A673 (cell line): Measurements from ENCODE around the gene SLIT2. TPM values are rescaled to one million over a fixed set of nuclear protein-coding genes. Genes with fewer than 3 reads are reported as not detected.

Source experiments
- BruUV-seq: library from RNA; stranded (reverse); fragments of 400-500 nt; replicated peaks from 2 replicates; lab custom pipeline; 2021; lab: Mats Ljungman, UMichigan
- CTCF ChIA-PET: fragments of 300-600 bp; sonication (Branson Sonifier 250); formaldehyde crosslinking; loops from one replicate; lab custom pipeline; 2022; ENCODE audit warnings: antibody characterized with exemption; lab: Charles Lee
- POLR2A ChIA-PET: fragments of 300-600 bp; sonication (Branson Sonifier 250); formaldehyde crosslinking; loops from one replicate; lab custom pipeline; 2022; ENCODE audit warnings: antibody characterized with exemption; ENCODE audit not compliant: low non-redundant PET; lab: Charles Lee
- DNase-seq: peaks from one replicate; pipeline ENCODE4 v3.0.0-alpha.2; 2015; ENCODE audit warnings: low spot score
- H3K27ac ChIP-seq: fragments of 200-600 bp; sonication (generic); 2 replicates; pipeline ENCODE4 v1.5.1; 2016; ENCODE audit warnings: mixed run types, low read depth, mild to moderate bottlenecking, mixed read lengths, antibody characterized with exemption, low read length; ENCODE audit not compliant: poor library complexity, severe bottlenecking
- H3K27me3 ChIP-seq: fragments of 200-600 bp; sonication (generic); replicated peaks from 2 replicates; pipeline ENCODE4 v1.6.1; 2017; ENCODE audit warnings: mixed run types, low read depth, mild to moderate bottlenecking, mixed read lengths, antibody characterized with exemption, low read length; ENCODE audit not compliant: insufficient read depth, poor library complexity
- H3K36me3 ChIP-seq: fragments of 200-600 bp; sonication (generic); 2 replicates; pipeline ENCODE4 v1.6.1; 2016; ENCODE audit warnings: mixed run types, mild to moderate bottlenecking, mixed read lengths, antibody characterized with exemption, low read length; ENCODE audit not compliant: insufficient read depth, poor library complexity, severe bottlenecking
- H3K4me1 ChIP-seq: fragments of 200-600 bp; sonication (generic); 2 replicates; pipeline ENCODE4 v1.6.1; 2017; ENCODE audit warnings: mixed run types, mild to moderate bottlenecking, mixed read lengths, antibody characterized with exemption, low read length; ENCODE audit not compliant: insufficient read depth, poor library complexity, severe bottlenecking
- H3K4me3 ChIP-seq: fragments of 200-600 bp; sonication (generic); 2 replicates; pipeline ENCODE4 v1.5.1; 2016; ENCODE audit warnings: low read depth, mixed run types, mild to moderate bottlenecking, mixed read lengths, low read length; ENCODE audit not compliant: poor library complexity, severe bottlenecking
- H3K9me3 ChIP-seq: fragments of 200-600 bp; sonication (generic); 2 replicates; pipeline ENCODE4 v1.6.1; 2016; ENCODE audit warnings: mixed run types, low read depth, mild to moderate bottlenecking, mixed read lengths, antibody characterized with exemption, low read length; ENCODE audit not compliant: poor library complexity, severe bottlenecking
- CTCF ChIP-seq: fragments of 300-800, 200-600 bp; sonication (generic); conservative IDR thresholded peaks from 2 replicates; pipeline ENCODE4 v1.5.1; 2017; ENCODE audit warnings: low read depth, mild to moderate bottlenecking, antibody characterized with exemption, low read length, moderate library complexity, mixed read lengths
- EZH2 ChIP-seq: fragments of 200-600 bp; sonication (generic); IDR thresholded peaks from 2 replicates; pipeline ENCODE4 v1.6.1; 2017; ENCODE audit warnings: borderline replicate concordance, low read depth, mild to moderate bottlenecking, mixed read lengths, antibody characterized with exemption, low read length; ENCODE audit not compliant: poor library complexity, severe bottlenecking
- intact Hi-C: fragments of 100-400 bp; cut with micrococcal nuclease; formaldehyde crosslinking; loops from one replicate; pipeline ENCODE4 v1.10.0; 2022; ENCODE audit not compliant: unreplicated experiment
- total RNA-seq: library from RNA; stranded (reverse); gene quantifications from 2 replicates; pipeline ENCODE4 v1.2.3, GENCODE V29; 2021

SLIT2 gene
- total RNA-seq, 1 experiment from 2014 or later, result 70.6 TPM

DNA sequence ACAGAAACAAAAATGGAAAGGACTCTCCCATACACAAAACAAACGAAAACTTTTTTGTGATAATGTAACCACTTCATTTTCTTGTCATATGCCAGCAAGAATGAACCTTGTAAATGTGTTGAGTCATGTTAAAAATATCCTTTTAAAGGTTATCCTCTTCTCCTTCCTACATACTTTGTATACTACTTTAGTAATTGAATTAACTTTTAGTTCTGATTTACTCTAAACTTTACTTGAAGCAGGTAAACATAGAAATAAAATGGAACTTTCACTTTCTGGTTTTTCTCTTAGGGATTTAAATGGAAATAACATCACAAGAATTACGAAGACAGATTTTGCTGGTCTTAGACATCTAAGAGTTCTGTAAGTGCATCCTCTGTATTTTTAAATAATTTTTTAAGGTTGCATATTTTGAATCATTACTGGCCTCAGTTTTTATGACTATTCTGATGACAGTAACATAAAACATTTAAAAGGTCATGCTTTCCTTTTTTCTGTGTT, 4.7 kb downstream of the SLIT2 start:
- DNase-seq, result no peak
- no peaks in the 10 kb centered on the region for H3K36me3 ChIP-seq
- CTCF ChIA-PET, result no interaction called here
- intact Hi-C loops, result loop anchor here (5.0 kb wide), 1 partner anchor 161 kb away; no protein-coding TSS in a partner anchor
- BruUV-seq, result no TSS peak
- H3K27me3 ChIP-seq, result no peaks in the 10 kb centered on the region
- TF ChIP-seq CTCF (no peak), EZH2 (no peak)
- H3K4me3 ChIP-seq, result peak overlapping the region; percentile 80
- no peak overlapping the region for H3K27ac ChIP-seq
- no peaks in the 10 kb centered on the region for H3K9me3 ChIP-seq
- POLR2A ChIA-PET, result no interaction called here
- H3K4me1 ChIP-seq, result peaks cover 33% of the 10 kb centered on the region

GRCh38 chr4:20259707-20260106, 8.0 kb downstream of the SLIT2 start:
- H3K36me3 ChIP-seq, result no peaks in the 10 kb centered on the region
- H3K9me3 ChIP-seq, result no peaks in the 10 kb centered on the region
- peaks cover 32% of the 10 kb centered on the region for H3K4me1 ChIP-seq
- POLR2A ChIA-PET, result no interaction called here
- H3K27ac ChIP-seq, result no peak overlapping the region
- no peak overlapping the region for H3K4me3 ChIP-seq
- BruUV-seq, result no TSS peak
- no peaks in the 10 kb centered on the region for H3K27me3 ChIP-seq
- CTCF ChIA-PET, result no interaction called here
- no peak for TF ChIP-seq CTCF
- TF ChIP-seq EZH2, result no peak
- no peak for DNase-seq
- intact Hi-C loops, result loop anchor here (5.0 kb wide), 1 partner anchor 158 kb away; no protein-coding TSS in a partner anchor

GRCh38 chr4:20260821-20261220, 9.1 kb downstream of the SLIT2 start:
- DNase-seq, result no peak
- H3K36me3 ChIP-seq, result no peaks in the 10 kb centered on the region
- BruUV-seq, result no TSS peak
- ChIA-PET CTCF (no interaction called here), POLR2A (no interaction called here)
- intact Hi-C loops, result no loop called here
- peaks cover 26% of the 10 kb centered on the region for H3K4me1 ChIP-seq
- no peaks in the 10 kb centered on the region for H3K9me3 ChIP-seq
- TF ChIP-seq CTCF, result no peak
- H3K27me3 ChIP-seq, result no peaks in the 10 kb centered on the region
- H3K27ac ChIP-seq, result no peak overlapping the region
- no peak overlapping the region for H3K4me3 ChIP-seq
